Measurements from ENCODE around the gene MYO1D.

- TF ChIP-seq CTCF (IDR thresholded peaks at IDR 0.05) (no peak), POLR2A (IDR thresholded peaks at IDR 0.05) (no peak), POLR2AphosphoS5 (IDR thresholded peaks at IDR 0.05) (no peak), EP300 (IDR thresholded peaks at IDR 0.05) (no peak)
These were observed 69.3 kb downstream of the MYO1D start for GRCh38 chr17:32807577-32807976.

Measured in suprapubic skin (tissue), 4 donors.